ACHN (cell line): ENCODE data around the gene SENP8.

ENCODE experiments used
- DNase-seq: peaks from one replicate; pipeline ENCODE4 v3.0.0-alpha.2; 2015
- in situ Hi-C: cut with HindIII; loops from 2 replicates; pipeline ENCODE4 v1.10.0; 2017; ENCODE audit warnings: low sequenced_read_pairs, low pct_ligation_motif_present, low pct_unique_long_range_greater_than_20kb

Gene SENP8

DNA sequence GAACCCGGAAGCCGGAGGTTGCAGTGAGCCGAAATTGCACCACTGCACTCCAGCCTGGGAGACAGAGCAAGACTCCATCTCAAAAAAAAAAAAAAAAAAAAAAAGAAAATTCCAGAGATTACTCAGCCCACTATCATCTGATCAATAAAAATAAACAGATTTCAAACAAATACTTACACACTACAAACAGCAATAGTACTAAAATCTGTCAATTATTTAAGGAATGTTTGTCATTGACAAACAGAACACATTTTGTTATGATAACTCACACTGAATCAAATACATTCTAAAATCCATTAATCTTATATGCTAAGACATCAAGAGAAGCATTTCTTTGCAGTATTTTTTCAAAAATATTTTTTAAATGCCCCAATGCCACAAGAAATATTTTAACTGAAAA lies 7.8 kb upstream of the SENP8 start:
- in situ Hi-C loops: no loop called here
- DNase-seq: no peak

- no peak for DNase-seq
- in situ Hi-C loops: no loop called here
These were observed 6.1 kb upstream of the SENP8 start for GRCh38 chr15:72112116-72112515.

DNA sequence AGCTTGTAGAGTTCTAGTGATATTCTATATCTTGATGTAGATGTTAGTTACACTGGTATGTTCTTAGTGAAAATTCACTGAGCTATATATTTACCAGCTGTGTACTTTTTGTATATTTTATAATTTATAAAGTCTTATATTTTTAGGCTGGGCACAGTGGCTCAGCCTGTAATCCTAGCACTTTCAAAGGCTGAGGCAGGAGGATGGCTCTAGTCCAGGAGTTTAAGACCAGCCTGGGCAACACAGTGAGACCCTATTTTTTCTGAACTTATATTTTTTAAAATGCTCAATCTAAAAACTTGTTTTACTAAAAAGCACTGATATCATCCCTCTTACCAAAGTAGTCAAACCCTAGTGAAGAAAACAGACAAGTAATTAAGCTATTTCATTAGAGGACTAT lies 5.4 kb upstream of the SENP8 start:
- in situ Hi-C loops: no loop called here
- DNase-seq: no peak

DNA sequence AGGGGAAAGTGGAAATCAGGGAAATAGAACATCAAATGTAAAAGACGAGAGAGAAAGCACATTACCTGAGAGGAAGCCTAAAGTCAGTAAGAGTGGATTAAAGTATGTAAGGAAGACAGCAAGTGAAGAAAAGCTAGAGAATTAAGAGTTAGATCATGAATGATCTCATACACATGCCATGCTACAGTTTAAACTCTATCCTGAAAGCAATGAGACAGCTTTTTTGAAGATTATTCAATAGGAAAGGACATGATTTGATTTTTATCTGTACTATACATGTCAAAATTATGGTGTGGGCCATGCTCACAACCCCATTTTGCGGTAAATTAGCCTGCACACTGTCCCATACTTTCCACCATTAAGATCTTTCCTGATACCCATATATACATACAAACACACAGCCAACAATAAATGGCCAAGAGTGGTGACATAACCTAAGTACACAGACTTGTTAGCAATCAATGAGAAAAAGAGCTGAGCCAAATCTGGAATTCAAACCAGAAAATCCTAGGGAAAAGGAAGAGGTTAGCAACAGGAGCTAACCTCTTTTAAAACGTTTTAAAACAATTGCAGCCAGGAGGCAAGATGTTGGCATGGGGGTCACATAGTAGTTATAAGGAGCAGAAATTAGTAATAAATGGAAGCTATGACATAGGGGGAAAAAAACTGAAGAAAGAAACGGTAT lies 4.7 kb upstream of the SENP8 start:
- in situ Hi-C loops: no loop called here
- no peak for DNase-seq

- in situ Hi-C loops: no loop called here
- peak; percentile 33 for DNase-seq
These were observed 1.3 kb upstream of the SENP8 start for GRCh38 chr15:72116731-72117485.

DNA sequence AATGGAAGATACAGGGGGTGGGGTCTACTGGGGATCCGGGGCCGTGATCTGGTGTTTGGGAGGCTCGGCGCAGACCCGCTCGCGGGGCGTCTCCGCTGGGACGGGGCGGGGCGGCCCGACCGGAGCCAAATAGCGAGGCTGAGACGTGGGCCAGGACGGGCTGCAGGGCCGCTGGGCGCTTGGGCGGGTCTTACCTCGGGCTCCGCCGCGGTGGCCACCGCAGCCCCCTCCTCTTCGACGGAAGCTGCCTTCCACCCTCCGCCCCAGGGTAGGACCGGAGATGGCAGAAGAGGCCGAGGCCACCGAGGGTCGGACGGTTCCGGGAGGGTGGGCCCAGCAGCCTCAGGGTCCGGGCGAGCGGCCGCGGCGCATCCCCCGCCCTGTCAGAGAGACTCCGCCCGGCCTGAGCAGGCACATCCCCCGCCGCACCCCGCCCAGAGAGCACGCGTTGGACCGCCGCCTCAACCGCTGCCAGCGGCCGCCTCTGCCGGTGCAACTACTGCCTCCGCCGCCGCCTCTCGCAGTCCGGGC lies 652 bp upstream of the SENP8 start:
- peak; percentile 80 for DNase-seq

GRCh38 chr15:72124218-72124617 lies 6.0 kb downstream of the SENP8 start:
- in situ Hi-C loops: no loop called here
- DNase-seq: no peak

More for the DNA sequence above, 652 bp upstream of the SENP8 start:
- in situ Hi-C loops: no loop called here

DNA sequence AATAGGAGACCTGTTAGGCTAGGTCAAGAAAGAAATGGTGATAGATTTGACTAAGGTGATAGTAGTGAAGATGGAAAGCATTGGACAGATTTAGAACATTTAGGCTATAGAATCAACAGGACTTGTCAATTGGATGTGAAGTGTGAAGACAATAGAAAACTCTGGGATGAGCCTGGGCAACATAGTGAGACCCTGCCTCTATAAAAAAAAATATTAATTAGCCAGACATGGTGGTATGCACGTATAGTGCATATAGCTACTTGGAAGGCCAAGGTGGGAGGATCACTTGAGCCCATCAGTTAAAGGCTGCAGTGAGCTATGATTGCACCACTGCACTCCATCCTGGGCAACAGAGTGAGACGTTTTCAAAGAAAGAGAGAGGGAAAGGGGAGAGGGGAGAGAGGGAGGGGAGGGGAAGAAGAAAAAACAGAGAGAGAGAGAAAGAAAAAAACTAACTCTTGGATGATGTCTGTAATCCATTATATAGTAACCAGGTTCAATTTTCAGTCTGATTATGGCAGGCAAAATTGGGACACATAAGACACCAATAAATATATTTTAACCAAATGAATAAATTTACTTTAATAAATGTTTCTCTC lies 9.6 kb downstream of the SENP8 start:
- no peak for DNase-seq
- in situ Hi-C loops: no loop called here

DNA sequence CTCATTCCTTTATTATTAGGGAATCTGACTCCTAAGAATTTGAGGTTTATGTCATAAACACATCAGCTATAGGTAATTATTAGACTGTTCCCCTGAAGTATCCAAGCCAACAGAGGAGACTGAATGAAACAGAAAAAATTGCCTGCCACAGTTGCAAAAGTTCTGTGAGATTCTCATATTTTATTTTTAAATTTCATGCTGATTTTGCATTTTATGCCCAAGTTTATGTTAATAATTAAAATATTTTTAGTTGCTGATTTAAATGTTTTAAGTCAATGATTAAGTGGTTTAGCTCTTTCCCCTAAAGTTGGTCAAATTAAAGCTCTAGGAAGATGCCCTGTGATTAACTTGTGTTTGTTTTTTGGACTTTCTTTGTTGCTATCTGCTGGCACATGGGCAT lies 10.2 kb downstream of the SENP8 start:
- DNase-seq: no peak
- in situ Hi-C loops: no loop called here

GRCh38 chr15:72130272-72130671 lies 12.1 kb downstream of the SENP8 start:
- in situ Hi-C loops: no loop called here
- no peak for DNase-seq

DNA sequence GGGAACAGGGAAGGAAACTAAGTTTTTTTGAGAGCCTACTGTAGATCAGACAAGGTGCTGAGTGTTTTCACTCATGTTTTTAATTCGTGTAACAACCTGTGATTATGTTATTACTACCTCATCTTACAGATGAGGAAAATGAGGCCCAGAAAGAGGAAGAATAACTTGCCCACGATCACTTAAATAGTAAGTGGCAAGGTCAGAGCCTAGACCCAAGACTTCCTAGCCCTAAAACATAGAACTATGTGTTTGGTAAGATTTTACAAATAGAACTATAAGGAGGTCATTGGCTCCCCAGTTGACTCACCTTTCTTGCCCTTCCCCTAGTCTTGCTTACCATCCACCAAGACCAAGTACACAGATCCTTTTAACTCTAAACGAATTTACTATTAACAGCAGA lies 13.7 kb downstream of the SENP8 start:
- in situ Hi-C loops: no loop called here
- DNase-seq: no peak

- in situ Hi-C loops: no loop called here
- no peak for DNase-seq
These were observed 15.0 kb downstream of the SENP8 start for GRCh38 chr15:72133211-72133610.

DNA sequence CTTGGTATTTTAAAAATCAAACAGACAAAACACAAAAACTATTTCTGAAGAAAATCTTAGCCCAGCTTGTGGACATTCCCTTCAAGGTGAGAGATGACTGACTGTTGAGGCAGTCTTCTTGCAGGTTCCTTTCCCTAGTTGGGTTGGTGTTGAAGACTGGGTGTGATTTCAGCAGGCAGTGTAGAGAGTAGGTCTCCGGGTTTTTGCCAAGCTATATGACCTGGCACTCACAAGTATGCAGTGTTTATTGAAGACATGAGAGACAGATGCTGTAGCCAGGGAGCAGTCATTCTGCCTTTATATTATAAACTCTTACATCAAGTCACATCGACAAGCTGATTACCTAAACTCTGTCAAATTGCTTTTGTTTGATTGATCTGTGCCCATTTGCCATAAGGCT lies 17.5 kb downstream of the SENP8 start:
- DNase-seq: no peak
- in situ Hi-C loops: no loop called here

DNA sequence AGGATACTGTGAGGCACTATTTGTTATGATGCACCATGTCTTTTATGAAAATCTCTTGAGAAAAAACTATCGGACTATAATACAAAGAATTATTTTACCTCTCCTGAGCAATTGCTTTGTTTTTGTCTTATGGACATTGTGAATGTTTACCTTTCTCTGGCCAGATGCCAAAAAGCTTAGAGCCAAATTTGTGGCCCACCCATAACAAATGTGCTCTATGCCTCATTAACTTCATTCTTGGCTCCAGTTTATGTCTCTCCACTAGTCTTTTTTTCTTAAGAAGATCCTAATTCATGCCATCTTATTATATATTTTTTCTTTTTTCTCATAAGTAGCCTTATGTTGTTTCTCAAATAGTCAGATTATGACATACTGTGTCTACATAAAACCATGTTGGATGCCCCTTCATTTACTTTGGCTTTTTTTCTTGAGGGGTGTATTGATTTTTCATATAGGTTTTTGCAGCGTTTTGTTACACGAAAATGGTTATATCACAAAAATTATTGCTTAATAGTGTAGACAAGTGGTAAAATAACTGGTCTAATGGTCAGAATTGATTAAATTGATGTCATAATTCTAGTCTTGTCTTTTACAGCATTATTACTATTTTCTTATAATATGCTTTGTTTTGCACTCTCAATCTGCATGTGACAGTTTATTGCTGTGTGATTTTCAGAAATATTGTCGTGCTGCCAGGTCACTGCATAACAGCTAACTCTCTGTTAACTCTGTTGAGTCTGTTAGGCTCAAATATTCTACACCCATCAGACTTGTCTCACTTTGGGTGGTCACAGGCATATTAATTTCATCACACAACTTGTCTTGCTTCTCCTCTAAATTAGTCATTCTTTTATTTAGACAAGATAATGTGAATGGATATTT lies 18.2 kb downstream of the SENP8 start:
- in situ Hi-C loops: no loop called here
- DNase-seq: no peak

GRCh38 chr15:72139667-72140066 lies 21.5 kb downstream of the SENP8 start:
- no peak for DNase-seq
- in situ Hi-C loops: no loop called here

DNA sequence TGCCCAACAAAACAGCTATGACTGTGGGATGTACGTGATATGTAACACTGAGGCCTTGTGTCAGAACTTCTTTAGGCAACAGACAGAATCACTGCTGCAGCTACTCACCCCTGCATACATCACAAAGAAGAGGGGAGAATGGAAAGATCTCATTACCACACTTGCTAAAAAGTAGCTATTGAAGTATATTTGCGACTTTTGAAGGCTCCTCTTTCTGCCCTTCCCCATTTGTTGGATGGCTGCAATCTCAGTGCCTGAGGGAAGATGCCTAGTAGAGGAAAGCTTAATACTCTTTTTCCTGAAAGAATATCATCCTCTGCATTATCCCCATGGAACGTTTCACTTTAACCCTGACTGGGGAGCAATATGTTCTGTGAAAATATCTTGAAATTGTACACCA lies 21.9 kb downstream of the SENP8 start:
- no peak for DNase-seq
- in situ Hi-C loops: no loop called here

DNA sequence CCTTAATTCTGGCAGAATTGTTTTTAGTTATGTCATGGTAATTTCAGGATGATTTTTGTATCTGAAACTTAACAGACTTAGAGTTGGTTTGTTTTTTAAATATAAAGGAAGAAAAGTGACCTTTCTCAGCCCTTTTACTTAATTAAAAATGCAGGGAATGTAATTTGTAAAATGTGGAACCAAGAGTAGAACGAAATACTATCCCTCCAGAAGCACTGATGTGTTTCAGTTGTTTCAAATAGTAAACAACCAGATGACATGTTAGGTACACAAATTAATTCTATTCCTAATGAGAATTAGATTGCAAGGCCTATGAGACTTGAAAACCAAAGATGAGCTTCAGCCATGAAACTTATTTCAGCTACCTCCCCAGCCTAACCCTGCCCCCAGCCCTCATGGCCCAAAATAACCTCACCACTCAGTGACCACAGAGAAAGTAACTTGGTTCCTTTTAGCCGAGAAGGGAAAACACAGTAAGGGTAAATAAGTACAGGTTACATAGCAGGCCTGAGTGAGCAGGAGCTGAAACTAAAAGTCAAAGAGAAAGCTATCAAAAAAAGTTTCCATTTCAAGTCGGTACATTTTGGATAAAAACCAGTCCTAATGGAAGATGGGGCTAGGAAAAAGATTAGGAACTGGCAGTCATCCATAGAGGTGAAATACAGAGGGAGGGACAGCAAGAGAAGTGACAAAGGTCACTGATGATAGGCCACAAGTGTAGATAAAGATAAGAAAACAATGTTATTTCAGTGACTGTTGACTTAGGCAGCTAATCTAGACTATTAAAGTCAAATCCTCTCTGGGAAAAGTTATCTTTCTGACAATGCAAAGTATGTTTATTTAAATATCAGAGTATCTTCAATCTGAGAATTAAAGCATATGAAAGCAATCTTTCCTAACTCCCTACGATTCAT lies 23.2 kb downstream of the SENP8 start:
- in situ Hi-C loops: no loop called here
- DNase-seq: no peak

- in situ Hi-C loops: no loop called here
- no peak for DNase-seq
These were observed 28.0 kb downstream of the SENP8 start for GRCh38 chr15:72146221-72146620.
